Glomerular visceral epithelial cell (primary cell): ENCODE data around the gene ABHD17B.
"Not testable (repeated sequence)": the region's sequence is repeated elsewhere in the genome, so short reads cannot be mapped to it uniquely, and the experiment has no call there.

ENCODE experiments used
- DNase-seq: peaks from one replicate; pipeline ENCODE4 v3.0.0-alpha.2; 2016; ENCODE audit errors: extremely low spot score

Gene ABHD17B

DNA sequence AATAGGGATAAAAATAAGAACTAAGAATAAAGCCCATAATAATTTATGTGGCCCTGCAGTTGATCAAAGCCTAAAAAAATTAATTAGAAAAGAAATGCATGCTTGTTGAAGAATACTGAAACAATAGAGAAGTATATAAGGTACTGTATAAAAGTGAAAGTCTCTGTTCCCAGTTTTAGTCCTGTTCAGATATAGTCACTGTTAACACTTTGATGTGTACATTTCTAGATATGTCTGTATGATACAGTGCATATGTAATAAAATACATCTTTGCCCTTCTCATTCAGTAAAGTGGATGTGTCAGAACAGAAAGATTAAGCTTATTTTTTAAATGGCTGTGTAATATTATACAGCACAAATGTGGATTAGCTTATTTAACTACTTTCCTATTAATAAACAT, 4.5 kb upstream of the ABHD17B start:
- no peak for DNase-seq

DNA sequence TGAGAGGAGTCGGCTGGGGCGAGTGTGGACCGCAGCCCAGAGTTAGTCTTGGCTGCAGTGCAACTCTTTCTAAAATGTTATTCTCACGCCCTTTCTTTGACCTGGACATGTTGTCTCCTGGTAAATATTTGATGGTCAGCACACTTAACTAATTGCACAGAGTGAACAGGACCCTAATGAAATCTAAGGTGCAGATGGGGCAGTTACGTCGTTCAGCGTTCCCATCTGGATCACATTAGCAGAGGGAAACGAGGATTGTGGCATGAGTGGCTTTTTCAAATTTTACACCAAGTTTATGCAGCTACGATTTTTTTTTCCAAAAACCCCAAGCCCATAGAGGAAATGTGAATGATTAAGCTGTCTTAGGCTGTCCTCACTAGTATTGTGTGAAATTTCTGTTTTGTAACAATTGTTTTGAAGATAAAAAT, 929 bp upstream of the ABHD17B start:
- peak; percentile 44 for DNase-seq

DNA sequence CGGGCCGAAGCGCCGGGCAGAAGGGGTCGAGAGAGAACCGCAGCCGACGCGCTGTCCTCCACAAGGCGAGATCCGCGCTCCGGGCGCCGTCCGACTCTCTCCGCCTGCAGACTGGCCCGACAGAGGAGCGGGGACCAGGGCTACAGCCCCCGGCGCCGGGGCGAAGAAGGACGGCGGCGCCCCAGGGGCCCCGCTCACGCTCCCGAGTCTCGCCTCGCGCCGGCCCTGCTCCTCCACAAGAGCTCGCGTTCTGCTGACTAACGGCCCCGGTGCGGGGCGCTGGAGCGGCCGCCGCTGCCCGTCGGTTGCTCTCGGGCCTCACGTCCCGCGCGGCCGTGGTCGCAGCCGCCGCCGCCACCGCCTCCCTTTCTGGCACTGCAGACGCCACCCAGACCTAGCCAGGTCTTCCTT, 338 bp downstream of the ABHD17B start:
- no peak for DNase-seq

DNA sequence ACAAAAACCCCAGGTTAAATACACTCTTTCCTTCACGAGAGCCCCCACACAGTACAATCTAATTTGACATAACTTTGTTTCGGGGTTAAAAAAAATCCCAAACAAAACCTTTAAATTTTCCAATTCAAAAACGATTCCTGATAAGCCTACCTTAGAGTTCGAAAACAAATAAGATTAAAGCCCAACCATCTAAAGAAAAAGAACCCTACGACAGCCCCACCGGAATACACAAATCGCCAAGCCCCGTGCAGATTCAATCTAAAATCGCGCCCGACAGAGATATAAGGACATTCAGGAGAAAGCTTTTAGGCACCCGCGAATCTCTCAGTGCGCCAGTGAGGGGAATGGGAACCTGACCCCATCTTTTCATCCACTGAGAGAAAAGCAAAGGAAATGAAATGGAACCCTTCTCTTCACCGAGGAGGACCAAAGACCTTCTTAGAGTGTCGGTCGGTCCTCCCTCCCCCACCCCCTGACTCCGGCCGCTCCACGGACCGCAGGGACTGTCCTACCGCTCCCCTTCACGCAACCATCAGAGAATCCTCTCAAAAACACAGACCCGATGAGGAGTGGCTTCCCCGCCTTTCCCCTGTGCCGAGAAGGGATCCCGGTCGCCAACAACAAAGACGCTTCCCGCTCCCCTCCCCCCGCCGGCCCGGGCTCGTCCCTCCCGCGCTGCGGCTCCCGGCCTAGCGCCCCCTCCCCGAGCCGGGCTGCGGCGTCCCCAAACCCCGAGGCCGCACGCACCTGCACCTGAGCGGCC, 925 bp downstream of the ABHD17B start:
- DNase-seq, result peak; percentile 39

DNA sequence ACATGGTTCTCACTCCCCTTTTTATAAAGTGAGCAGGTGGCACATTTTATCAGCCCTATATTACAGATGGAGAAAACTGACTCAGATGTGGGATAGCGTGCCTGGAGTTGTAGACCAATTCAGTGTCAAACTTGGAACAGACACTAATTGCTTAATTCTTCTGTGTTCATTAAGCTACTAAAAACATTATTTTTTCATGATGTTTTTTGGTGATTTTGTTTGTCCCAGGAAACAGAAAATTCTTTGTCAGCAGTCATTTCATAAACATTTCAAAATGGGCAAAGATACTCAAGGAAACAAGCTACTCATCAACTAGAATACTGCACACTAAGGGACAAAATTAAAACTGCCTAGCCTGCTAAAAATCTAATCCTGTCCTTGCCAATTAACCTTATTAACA, 2.2 kb downstream of the ABHD17B start:
- DNase-seq, result no peak

DNA sequence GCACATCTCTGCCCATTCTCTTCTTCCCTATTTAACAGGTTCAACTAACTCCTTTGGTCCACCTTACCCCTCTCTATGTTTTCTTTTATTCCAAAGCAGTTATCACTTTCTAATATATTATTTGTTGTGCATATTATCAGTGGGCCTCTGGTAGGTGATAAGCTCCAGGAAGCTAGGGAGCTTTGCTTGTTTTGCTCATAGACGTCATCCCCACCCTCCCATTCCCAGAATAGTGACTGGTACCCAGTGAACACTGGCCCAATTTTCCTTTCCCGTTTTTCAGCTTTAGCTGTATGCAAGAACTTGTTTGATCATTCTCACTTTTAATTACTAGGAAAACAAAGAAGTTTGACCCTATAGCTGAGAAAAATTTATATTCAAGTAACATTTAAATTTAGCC, 6.9 kb downstream of the ABHD17B start:
- DNase-seq, result no peak

DNA sequence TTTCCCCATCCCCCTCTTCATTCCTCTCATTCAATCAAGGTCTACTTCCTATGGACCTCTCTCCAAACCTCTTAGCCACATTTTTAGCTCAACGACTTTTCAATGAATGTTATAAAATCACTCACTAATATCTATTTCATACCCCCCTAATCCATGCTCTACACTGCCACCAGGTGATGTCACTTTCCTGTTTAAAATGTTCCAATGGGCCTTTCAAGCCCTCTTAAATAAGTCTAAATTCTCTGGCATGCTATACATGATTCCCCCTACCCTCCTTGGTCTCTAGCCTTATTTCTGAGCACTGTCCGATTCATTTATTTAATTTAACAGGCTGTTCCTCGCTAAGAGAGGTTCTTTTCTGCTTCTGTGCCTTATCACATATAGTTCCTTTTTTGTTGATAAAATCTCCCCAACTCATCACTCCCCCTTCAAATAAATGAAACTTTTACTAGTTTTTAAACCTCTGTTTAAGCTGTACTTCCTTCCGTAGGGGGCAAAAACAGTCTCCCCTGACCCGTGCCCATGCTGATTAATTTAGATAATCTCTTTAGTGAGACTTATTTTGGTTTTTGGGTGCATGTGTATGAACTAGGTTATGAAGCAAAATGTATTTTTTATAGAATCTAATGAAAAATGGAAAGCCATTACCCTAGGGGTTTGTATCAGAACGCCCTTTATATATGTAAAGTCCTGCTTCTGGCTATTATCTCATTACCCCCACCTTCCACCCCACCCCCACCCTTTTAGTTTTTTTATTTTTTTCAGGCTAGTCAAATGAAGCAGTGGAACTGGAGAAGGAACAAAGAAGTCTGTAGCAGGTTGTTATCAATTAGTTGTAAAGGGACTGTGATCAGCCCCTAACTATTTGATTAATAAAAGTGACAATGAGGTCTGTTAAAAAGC, 9.0 kb downstream of the ABHD17B start:
- no peak for DNase-seq

DNA sequence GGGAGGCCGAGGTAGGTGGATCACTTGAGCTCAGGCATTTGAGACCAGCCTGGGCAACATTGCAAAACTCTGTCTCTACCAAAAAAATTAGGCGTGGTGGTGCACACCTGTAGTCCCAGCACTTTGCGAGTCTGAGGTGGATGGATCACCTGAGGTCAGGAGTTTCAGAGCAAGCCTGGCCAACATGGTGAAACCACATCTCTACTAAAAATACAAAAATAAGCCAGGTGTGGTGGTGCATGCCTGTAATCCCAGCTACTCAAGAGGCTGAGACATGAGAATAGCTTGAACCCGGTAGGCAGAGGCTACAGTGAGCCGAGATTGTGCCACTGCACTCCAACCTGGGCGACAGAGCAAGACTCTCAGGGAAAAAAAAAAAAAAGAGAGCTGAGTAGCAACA, 12.2 kb downstream of the ABHD17B start:
- DNase-seq, result not testable (repeated sequence)

DNA sequence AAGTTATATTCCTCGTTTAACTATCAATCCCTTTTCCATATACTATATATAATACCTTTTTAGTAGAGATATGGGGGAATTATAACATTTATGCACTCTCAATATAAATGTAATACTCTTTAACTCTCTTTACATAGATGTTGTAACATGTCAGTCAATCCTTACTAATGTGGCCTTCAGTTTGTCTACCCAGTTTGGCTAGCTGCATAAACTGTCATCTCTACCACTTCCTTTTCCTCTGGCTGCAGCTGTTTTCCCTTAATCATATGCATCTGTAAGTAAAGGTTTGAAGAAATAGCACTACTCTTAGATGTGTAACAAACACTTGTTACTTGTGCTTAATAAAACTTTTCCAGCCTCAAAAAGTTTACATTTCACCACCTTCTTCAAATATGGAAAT, 13.4 kb downstream of the ABHD17B start:
- DNase-seq, result no peak

DNA sequence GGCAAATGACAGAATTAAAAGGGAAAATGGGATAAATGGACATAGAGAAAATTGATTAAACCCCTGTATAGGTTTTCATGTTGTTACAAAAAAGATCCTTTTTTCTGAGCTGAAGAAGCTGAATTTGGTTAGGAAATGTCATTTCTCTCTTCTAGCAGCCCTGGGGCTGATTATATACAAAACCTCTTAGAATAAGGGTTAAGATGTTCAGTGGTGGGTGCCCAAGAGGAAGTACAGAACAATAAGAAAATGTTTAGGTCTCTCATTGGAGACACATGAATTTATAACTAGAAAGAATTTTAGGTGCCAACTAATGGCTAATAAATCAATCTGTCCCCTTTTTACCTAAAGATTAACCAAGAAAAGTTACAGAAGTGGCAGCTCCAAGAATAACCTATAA, 14.2 kb downstream of the ABHD17B start:
- DNase-seq, result no peak

DNA sequence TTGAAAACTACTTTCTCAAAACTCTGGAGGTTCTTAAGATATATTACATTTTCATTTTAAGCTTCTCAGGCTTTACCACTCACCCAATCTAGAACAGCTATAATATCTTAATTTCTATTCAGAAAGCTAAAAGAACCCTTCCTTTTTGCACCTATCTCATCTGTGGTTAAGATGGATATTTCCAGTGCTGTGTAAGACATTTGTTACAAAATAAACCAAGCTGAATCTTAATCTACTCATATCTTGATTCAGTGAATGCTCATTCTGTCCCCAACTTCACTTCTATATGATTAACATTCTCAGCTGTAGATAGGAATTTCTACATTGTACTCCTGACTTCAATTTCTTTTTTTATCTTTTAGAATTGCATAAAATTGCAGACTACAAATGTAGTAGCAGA, 15.0 kb downstream of the ABHD17B start:
- no peak for DNase-seq

DNA sequence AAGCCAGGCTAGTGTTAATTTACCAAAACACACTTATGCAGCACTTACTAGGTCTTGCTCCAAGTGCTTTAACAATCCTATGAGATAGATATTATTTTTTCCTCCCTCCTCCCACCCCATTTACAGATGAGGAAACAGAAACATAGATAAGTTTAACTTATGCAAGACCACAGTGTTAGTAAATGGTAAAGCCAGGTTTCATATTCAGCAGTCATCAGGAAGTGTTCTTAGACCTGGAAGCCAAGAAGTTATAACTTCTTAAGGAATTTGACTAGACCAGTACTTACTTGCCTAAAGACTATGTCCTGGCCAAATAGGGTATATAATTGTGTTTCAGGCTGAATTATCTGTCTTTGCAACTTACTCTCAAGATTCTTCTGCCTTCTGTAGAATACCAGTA, 15.9 kb downstream of the ABHD17B start:
- no peak for DNase-seq

DNA sequence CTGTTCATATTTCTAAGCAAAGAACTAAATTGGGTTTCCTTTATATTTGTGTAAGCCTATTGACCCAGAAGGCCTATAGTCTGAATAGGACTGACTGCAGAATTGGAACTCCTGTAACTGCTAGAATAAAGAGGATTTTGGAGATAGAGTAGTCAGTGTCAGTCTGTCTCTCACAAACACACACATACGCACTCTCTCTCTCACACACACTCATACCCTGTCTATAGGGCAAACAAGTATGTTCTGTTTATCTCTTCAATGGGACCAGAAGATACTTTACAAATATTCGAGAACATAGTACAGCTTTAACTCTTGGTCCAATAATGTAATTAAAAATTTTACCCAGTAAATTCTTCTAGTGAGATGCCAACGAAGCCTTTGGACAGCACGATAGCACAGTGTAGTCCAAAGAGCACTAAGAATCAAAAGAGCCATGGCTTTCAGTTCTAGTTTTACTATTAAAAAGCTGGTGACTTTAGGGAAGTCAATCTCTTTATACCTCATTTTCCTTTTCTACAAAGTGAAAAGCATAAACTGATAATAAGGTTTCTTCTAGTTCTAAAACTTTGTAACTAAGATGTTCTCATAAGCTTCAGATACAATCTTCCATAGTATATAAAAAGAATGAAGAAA, 19.3 kb downstream of the ABHD17B start:
- DNase-seq, result no peak

DNA sequence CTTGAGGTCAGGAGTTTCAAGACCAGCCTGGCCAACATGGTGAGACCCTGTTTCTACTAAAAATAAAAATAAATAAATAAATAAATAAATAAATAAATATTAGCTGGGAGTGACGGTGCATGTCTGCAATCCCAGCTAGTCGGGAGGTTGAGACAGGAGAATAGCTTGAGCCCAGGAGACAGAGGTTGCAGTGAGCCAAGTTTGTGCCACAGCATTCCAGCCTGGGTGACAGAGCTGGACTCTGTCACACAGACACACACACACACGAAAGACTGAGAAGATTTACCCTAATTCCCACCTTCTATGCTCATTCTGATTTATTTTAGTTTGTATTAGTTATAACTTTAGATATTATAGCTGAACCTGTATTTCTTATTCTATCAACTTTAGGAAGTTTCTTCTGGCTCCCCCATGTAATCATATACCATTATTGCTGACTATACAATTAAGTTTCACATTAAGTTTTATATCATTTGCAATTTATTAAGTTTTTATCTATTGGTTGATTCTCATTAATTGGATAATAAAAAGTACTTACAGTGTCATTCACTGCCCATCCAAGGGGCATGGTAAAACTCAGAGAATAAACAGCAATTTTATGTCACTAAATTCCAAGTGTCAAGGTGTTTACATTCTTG, 20.8 kb downstream of the ABHD17B start:
- no peak for DNase-seq

DNA sequence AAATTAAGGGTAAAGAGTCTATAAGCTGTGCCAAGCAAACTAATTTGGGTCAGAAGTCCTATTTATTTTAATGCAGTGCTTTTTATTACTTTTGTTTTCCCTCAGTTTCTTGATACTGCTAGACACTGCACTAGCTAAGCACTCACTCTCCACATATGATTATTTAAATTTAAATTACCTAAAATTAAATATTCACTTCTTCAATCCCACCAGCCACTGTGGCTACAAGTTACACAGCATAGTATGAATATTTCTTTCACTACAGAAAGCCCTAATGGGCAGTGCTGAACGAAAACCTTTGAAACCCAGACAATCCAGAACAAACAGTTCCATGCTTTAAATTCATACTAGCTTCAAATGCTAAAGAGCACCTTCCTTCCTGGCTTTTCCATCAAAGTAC, 23.6 kb downstream of the ABHD17B start:
- no peak for DNase-seq

DNA sequence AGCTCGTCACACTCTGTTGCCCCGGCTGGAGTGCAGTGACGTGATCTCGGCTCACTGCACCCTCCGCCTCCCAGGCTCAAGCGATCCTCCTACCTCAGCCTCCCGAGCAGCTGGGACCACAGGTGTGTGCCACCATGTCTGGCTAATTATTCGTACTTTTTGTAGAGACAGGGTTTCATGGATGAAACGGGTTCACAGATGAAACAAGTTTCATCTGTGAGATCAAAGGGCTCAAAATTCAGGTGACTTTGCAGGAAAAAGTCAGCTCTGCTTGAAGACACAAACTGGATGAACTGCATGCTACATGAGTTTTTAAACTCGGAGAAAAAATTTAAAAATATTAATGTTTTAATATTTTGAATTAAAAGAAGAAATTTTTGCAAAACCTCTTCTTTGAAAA, 24.5 kb downstream of the ABHD17B start:
- DNase-seq, result no peak

DNA sequence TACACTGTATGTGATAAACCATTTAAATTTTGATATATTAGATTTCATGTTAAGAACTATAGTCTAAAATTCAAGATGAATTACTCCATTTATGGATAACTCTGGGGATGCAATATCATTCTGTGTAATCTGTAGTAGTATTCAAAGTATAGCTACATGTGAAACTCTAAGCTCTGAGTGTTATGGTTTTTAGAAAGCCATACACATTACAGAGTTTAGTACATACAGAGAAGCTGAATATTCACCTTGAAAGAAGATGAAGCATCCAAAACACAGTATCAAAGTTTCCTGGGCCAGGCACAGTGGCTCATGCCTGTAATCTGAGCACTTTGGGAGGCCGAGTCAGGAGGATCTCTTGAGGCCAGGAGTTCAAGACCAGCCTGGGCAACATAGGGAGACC, 25.0 kb downstream of the ABHD17B start:
- no peak for DNase-seq

DNA sequence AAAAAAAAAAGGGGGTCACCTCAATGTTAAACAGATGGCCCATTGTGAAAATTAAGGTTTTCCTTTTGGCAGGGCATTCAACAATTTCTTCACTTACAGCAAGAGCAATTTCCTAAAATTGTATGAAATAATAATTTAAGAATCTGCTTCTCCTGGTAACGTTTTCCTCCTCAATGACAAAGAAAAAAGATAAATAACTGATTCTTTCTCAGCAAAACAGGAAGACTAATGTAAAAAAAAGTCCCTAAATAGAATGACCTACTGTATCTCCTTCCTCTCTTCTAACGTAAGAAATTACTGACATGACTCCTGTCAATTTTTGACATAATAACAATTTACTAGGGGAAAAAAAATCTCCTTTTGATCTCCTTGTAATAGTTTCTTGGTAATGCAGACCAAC, 25.5 kb downstream of the ABHD17B start:
- no peak for DNase-seq

DNA sequence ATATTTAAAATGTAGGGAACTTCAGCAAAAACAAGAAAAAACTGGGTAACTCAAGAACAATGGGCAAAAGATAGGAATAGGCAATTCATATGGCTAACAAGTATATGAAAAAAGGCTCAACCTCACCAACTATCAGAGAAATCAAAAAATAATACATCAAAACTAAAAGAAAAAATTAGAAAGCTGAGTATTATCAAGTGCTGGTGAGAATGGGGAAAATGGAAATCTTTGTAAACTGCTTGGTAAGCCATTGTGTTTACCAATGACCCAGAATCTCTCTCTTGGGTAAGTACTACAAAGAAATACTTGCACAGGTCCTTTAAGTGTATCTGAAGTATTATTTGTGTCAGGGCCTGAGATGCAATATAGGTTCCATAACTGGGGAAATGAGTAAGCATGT, 27.0 kb downstream of the ABHD17B start:
- DNase-seq, result no peak

DNA sequence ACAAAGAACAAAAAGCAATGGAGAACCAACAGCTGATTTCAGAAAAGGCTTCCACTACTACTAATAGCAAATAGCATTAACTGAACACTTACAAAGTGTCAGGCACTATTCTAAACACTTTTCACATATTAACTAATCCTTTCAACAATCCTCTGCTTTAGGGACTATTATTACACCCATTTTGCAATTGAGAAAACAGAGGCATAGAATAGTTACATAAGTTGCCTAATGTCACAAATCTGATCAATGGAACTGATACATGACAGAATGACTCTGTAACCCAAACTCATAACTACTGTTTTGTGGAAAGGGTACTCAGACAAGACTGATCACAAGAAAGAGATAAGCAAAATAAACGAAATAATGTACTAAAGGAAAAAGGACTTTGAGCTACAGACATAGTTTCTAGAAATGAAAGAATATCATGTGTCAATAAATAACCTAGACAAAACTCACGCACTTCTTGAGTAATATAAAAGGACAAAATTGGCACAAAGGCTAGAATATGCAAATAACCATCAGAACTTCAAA, 31.3 kb downstream of the ABHD17B start:
- DNase-seq, result no peak

DNA sequence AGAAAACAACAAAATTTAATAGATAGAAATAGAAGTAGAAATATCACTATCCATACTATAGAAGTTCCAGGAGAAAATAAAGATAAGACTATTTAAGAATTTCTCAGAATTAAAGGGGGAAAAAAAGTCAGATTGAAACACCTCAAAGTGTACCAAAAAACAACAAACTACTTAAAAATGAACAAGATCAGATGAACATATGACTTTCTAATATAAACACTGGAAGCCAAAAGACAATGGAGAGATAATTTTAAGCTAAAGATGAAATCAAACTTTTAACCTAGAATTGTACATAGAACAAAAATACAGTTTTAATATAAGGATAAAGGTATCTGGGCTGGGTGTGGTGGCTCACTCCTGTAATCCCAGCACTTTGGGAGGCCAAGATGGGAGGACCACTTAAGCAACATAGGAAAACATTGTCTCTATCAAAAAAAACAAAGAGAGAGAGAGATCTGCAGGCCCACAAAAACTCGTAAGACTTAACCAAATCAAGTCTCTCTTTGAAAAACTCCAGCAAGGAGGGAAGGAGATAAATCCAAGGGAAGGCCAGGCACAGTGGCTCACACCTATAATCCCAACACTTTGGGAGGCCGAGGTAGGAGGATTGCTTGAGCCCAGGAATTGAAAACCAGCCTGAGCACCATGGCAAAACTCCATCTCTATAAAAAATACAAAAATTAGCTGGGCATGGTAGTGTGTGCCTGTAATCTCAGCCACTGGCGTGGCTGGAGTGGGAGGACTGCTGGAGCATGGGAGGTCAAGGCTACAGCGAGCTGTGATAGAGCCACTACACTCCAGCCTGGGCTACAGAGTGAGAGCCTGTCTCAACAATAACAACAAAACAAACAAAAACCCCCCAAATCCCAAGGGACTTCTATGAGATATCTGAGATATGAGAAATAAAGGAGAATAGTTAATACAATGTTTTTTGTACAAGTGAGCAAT, 32.4 kb downstream of the ABHD17B start:
- DNase-seq, result no peak
